Cardiac muscle cell (in vitro differentiated cells and primary cell): ENCODE data around the gene WFDC2. TPM values are rescaled to one million over a fixed set of nuclear protein-coding genes. Genes with fewer than 3 reads are reported as not detected.

Source experiments
- DNase-seq, 2 donors: peaks; one replicate each; pipeline versions ENCODE4 v3.0.0 to v3.0.0-alpha.2; 2010 to 2017; ENCODE audit warnings: low read depth in 1 of 2, low spot score in 1 of 2
- H3K27ac ChIP-seq: fragments of 200-600 bp; sonication (generic); 2 replicates; pipeline ENCODE4 v1.5.1; 2016
- H3K27me3 ChIP-seq: fragments of 200-600 bp; sonication (generic); 2 replicates; pipeline ENCODE4 v1.6.0; 2016; ENCODE audit warnings: control low read depth
- H3K36me3 ChIP-seq: fragments of 200-600 bp; sonication (generic); 2 replicates; pipeline ENCODE4 v1.5.1; 2016; ENCODE audit warnings: control low read depth
- H3K4me1 ChIP-seq: fragments of 200-600 bp; sonication (generic); 2 replicates; pipeline ENCODE4 v1.8.1; 2017; ENCODE audit warnings: low read depth, mild to moderate bottlenecking, mixed run types
- H3K4me3 ChIP-seq: fragments of 200-600 bp; sonication (generic); 2 replicates; pipeline ENCODE4 v1.5.1; 2016; ENCODE audit warnings: mild to moderate bottlenecking
- H3K9me3 ChIP-seq: fragments of 200-600 bp; sonication (generic); 2 replicates; pipeline ENCODE4 v1.5.1; 2017; ENCODE audit warnings: low read depth, mild to moderate bottlenecking, control low read depth
- polyA plus RNA-seq: library from polyadenylated mRNA; unstranded; fragments of >200 nt; fragmentation: Nextera tagmentation; extraction: Ambion mirVana; gene quantifications from 2 replicates; pipeline ENCODE4 v1.2.1, GENCODE V29; 2016
- total RNA-seq: library from RNA; depleted of rRNA; stranded (reverse); fragments of >200 nt; gene quantifications from 2 replicates; pipeline ENCODE4 v1.2.3, GENCODE V29; 2016
- TF ChIP-seq, protein P1 (sequence below): IDR thresholded peaks from 2 replicates; pipeline ENCODE4 v1.5.1; 2012; ENCODE audit warnings: low read depth, mild to moderate bottlenecking, low read length

WFDC2 gene
- total and polyA plus RNA-seq, 2 experiments from 2014 or later, result 0.95 to 7.5 TPM

- no peak for DNase-seq
- Histone ChIP-seq H3K4me1 (no peaks in the 10 kb centered on the region), H3K4me3 (no peak overlapping the region), H3K27me3 (peaks cover 6% of the 10 kb centered on the region), H3K27ac (no peak overlapping the region), H3K36me3 (no peaks in the 10 kb centered on the region), H3K9me3 (no peaks in the 10 kb centered on the region)
- TF ChIP-seq, protein P1, sequence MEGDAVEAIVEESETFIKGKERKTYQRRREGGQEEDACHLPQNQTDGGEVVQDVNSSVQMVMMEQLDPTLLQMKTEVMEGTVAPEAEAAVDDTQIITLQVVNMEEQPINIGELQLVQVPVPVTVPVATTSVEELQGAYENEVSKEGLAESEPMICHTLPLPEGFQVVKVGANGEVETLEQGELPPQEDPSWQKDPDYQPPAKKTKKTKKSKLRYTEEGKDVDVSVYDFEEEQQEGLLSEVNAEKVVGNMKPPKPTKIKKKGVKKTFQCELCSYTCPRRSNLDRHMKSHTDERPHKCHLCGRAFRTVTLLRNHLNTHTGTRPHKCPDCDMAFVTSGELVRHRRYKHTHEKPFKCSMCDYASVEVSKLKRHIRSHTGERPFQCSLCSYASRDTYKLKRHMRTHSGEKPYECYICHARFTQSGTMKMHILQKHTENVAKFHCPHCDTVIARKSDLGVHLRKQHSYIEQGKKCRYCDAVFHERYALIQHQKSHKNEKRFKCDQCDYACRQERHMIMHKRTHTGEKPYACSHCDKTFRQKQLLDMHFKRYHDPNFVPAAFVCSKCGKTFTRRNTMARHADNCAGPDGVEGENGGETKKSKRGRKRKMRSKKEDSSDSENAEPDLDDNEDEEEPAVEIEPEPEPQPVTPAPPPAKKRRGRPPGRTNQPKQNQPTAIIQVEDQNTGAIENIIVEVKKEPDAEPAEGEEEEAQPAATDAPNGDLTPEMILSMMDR, result no peak
Observed at GRCh38 chr20:45500022-45500421, 30.5 kb downstream of the WFDC2 start.

GRCh38 chr20:45501600-45501999 is 32.0 kb downstream of the WFDC2 start:
- TF ChIP-seq, protein P1, result no peak
- Histone ChIP-seq H3K27me3 (no peaks in the 10 kb centered on the region), H3K4me1 (no peaks in the 10 kb centered on the region), H3K9me3 (no peaks in the 10 kb centered on the region), H3K27ac (no peak overlapping the region), H3K4me3 (no peak overlapping the region), H3K36me3 (no peaks in the 10 kb centered on the region)
- DNase-seq, result peak in 1 of 2 donors; percentile 1

GRCh38 chr20:45502561-45502960 is 33.0 kb downstream of the WFDC2 start:
- Histone ChIP-seq H3K4me3 (no peak overlapping the region), H3K36me3 (no peaks in the 10 kb centered on the region), H3K9me3 (no peaks in the 10 kb centered on the region), H3K27ac (no peak overlapping the region), H3K4me1 (no peaks in the 10 kb centered on the region), H3K27me3 (no peaks in the 10 kb centered on the region)
- DNase-seq, result no peak
- TF ChIP-seq, protein P1, result no peak

- H3K4me1 ChIP-seq, result no peaks in the 10 kb centered on the region
- TF ChIP-seq, protein P1, result no peak
- H3K27ac ChIP-seq, result no peak overlapping the region
- no peaks in the 10 kb centered on the region for H3K27me3 ChIP-seq
- H3K9me3 ChIP-seq, result no peaks in the 10 kb centered on the region
- H3K4me3 ChIP-seq, result no peak overlapping the region
- no peaks in the 10 kb centered on the region for H3K36me3 ChIP-seq
- DNase-seq, result no peak
Observed at GRCh38 chr20:45503403-45503802, 33.9 kb downstream of the WFDC2 start.

- no peaks in the 10 kb centered on the region for H3K4me1 ChIP-seq
- no peak overlapping the region for H3K27ac ChIP-seq
- no peaks in the 10 kb centered on the region for H3K9me3 ChIP-seq
- H3K36me3 ChIP-seq, result no peaks in the 10 kb centered on the region
- no peaks in the 10 kb centered on the region for H3K27me3 ChIP-seq
- no peak for DNase-seq
- no peak overlapping the region for H3K4me3 ChIP-seq
- TF ChIP-seq, protein P1, result no peak
Observed at GRCh38 chr20:45506398-45506797, 36.8 kb downstream of the WFDC2 start.
